Colonic mucosa (tissue), 4 donors: ENCODE data around the gene PCA3. TPM values are rescaled to one million over a fixed set of nuclear protein-coding genes. Genes with fewer than 3 reads are reported as not detected.
A peak's percentile ranks its signal among the peaks of the same experiment; 100 is the strongest.

ENCODE experiments used
- DNase-seq: peaks from one replicate; pipeline ENCODE4 v3.0.0-alpha.2; 2020
- H3K27ac ChIP-seq: fragments of 200-600 bp; one replicate; pipeline ENCODE4 v1.8.0; 2021
- H3K27me3 ChIP-seq: fragments of 200-600 bp; one replicate; pipeline ENCODE4 v1.8.0; 2021
- H3K36me3 ChIP-seq: fragments of 200-600 bp; one replicate; pipeline ENCODE4 v1.8.0; 2021
- H3K4me1 ChIP-seq: fragments of 200-600 bp; one replicate; pipeline ENCODE4 v1.8.0; 2021; ENCODE audit warnings: mild to moderate bottlenecking
- H3K4me3 ChIP-seq: fragments of 200-600 bp; one replicate; pipeline ENCODE4 v1.8.0; 2021
- H3K9ac ChIP-seq, 2 donors: one replicate each; pipeline ENCODE4 v1.7.0; 2013; ENCODE audit warnings: control low read depth in 2 of 2, low read depth in 2 of 2, low read length in 2 of 2
- H3K9me3 ChIP-seq: fragments of 200-600 bp; one replicate; pipeline ENCODE4 v1.8.0; 2021
- CTCF ChIP-seq: fragments of 200-600 bp; IDR thresholded peaks from one replicate; pipeline ENCODE4 v1.8.0; 2022; ENCODE audit warnings: antibody characterized with exemption, mild to moderate bottlenecking
- intact Hi-C: fragments of 100-400 bp; cut with DNase I; formaldehyde crosslinking; loops from one replicate; pipeline ENCODE4 v1.14.1; 2022
- total RNA-seq, 2 donors: library from RNA; stranded (reverse); fragmentation: NEBNext Ultra II Directional in 1 of 2; extraction: Animal tissue kit (Norgen Biotek cat#: 25700) in 1 of 2; gene quantifications; one replicate each; pipeline ENCODE4 v1.2.1, GENCODE V29; 2021
- donor health status: healthy.
- donor health status: DM: no; HTN: no; CAD: no.
- donor health status: DM: no; HTN: no; CAD: no.

The PCA3 gene
- total RNA-seq, 2 donors from 2014 or later = not detected

GRCh38 chr9:76835571-76836283 lies 71.5 kb downstream of the PCA3 start:
- H3K27me3 ChIP-seq = no peaks in the 10 kb centered on the region
- H3K27ac ChIP-seq = peak overlapping the region; percentile 26
- no peak overlapping the region for H3K4me3 ChIP-seq
- H3K9ac ChIP-seq = no peak overlapping the region
- intact Hi-C loops = no loop called here
- no peaks in the 10 kb centered on the region for H3K36me3 ChIP-seq
- no peaks in the 10 kb centered on the region for H3K9me3 ChIP-seq
- H3K4me1 ChIP-seq = no peaks in the 10 kb centered on the region
- DNase-seq = no peak
- TF ChIP-seq CTCF = no peak

Other genes with a start within 250 kb of the PCA3 start
- 10 to 100 TPM; 12.1 to 90.0 TPM for gene PRUNE2, start 141.7 kb downstream of the PCA3 start, total RNA-seq